Measurements from ENCODE around the gene XYLT1. TPM values are rescaled to one million over a fixed set of nuclear protein-coding genes. Genes with fewer than 3 reads are reported as not detected.

Gene XYLT1
- total RNA-seq, 1 experiment from 2014 or later, result 14.5 TPM

DNA sequence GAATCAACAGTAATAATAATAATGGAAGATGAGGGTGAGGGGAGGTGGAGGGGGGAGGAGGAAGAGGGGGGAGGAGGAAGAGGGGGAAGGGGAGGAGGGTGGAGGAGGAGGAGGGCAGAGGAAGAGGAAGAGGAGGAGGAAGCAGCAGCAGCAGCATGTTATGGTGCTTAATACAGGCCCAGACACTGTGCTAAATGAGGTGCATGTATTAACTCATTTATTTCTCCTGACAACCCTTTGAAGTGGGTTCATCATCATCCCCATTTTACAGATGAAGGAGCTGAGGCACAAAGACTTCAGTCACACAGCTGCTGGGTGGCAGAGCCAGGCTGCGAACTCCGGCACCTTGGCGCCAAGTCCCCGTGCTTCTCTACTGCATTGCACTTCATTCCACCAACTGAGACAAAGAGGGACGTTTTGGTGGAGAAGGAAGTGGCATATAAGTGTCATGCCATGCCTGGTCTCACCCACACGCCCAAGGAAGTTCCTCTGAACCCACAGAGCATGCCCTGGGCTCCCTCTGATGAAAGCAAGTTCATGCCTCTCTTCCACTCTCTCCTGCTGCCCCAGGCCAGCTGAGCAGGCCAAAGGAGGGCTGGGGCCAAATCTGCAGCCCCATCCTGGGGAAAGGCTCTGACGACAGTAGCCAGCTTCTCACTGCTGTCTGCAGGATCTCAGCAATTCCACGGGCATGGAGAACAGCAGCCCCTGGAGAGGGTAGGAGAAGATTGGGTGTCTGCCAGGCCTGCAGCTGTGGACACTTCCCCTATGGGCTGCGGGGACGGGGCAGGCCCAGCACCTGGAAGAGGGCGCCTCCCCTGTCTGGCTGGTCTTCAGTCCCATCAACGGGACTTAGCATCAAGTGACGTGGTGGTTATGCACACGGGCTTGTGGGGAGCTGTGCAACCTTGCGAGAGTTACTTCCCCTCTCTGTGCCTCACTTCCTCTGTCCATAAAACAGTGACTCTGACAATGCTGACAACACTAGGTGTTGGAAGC, 21.8 kb downstream of the XYLT1 start:
- no peak overlapping the region for H2BK5ac ChIP-seq (ENCODE audit: insufficient read length, low read length)
- no peak overlapping the region for H3T11ph ChIP-seq (ENCODE audit: low read length)
- H3K4me1 Mint-ChIP-seq, result peaks cover 32 to 33% of the 10 kb centered on the region in 2 experiments
- no peak overlapping the region for H2BK12ac ChIP-seq (ENCODE audit: insufficient read length, low read depth, low read length)
- H3K79me2 ChIP-seq (ENCODE audit: insufficient read depth, low read length), result no peaks in the 10 kb centered on the region
- H3K27ac Mint-ChIP-seq, result peak overlapping the region in 2 of 3 experiments; percentile 57 to 80; a peak in 2 of 7 replicates
- no peak overlapping the region for H3K18ac ChIP-seq (ENCODE audit: insufficient read length, low read depth, low read length)
- no peak overlapping the region for H2BK20ac ChIP-seq (ENCODE audit: low read depth, low read length, poor library complexity, severe bottlenecking)
- H2AFZ ChIP-seq (ENCODE audit: low read length), result no peak overlapping the region
- no peak overlapping the region for H2BK15ac ChIP-seq (ENCODE audit: low read depth, low read length)
- H3K4me3 Mint-ChIP-seq, result no peak overlapping the region
- H3K9ac ChIP-seq (ENCODE audit: extremely low read depth, insufficient read length, low read length), result no peak overlapping the region
- no peak overlapping the region for H2BK120ac ChIP-seq (ENCODE audit: low read depth, low read length, poor library complexity, severe bottlenecking)
- H4K5ac ChIP-seq (ENCODE audit: insufficient read length, low read depth, low read length), result no peak overlapping the region
- H3K27me3 ChIP-seq (ENCODE audit: insufficient read depth, low read length), result no peaks in the 10 kb centered on the region
- no peak for DNase-seq
- H3K9me3 Mint-ChIP-seq, result peaks cover 0 to under 1% of the 10 kb centered on the region in 2 experiments; a peak in 1 of 5 replicates
- H3K79me1 ChIP-seq (ENCODE audit: insufficient read depth, low read depth, low read length, poor library complexity, severe bottlenecking), result no peaks in the 10 kb centered on the region
- peaks cover 3 to 5% (median 3%) of the 10 kb centered on the region in 3 experiments; a peak in 5 of 7 replicates for H3K36me3 Mint-ChIP-seq (ENCODE audit: insufficient read depth in 1 of 3, low read depth in 3 of 3)
- H3K27ac ChIP-seq (ENCODE audit: insufficient read length, low read depth, low read length), result no peak overlapping the region
- H3K23me2 ChIP-seq (ENCODE audit: insufficient read length, low read depth, low read length, poor library complexity, severe bottlenecking), result no peaks in the 10 kb centered on the region
- H4K91ac ChIP-seq (ENCODE audit: insufficient read length, low read depth, low read length), result no peak overlapping the region
- no peak overlapping the region for H3K56ac ChIP-seq (ENCODE audit: insufficient read length, low read depth, low read length)
- H3K4me1 ChIP-seq (ENCODE audit: insufficient read depth, low read length), result peaks cover 10% of the 10 kb centered on the region; the same call in 1 of the 2 replicates
- no peak overlapping the region for H4K8ac ChIP-seq (replicated peaks; ENCODE audit: insufficient read length, low read depth, low read length)
- H2AK5ac ChIP-seq (ENCODE audit: insufficient read length, low read length), result no peak overlapping the region
- no peak for TF ChIP-seq CTCF (conservative IDR thresholded peaks at IDR 0.05)
- H3K27me3 Mint-ChIP-seq (ENCODE audit: low read depth), result no peaks in the 10 kb centered on the region
- no peaks in the 10 kb centered on the region for H3K9me3 ChIP-seq (ENCODE audit: control insufficient read depth, low read depth, low read length)
- H3K23ac ChIP-seq (ENCODE audit: insufficient read length, low read depth, low read length), result no peak overlapping the region
- no CpG with 5 or more reads among the region's 15 CpGs for WGBS (ENCODE audit: extremely low coverage, insufficient read length, low lambda C conversion rate)
- H4K20me1 ChIP-seq (ENCODE audit: control insufficient read depth, insufficient read depth, insufficient read length), result no peaks in the 10 kb centered on the region
- H3K4ac ChIP-seq (ENCODE audit: low read depth, low read length), result no peak overlapping the region
- no peak overlapping the region for H3K4me2 ChIP-seq (ENCODE audit: insufficient read depth, insufficient read length, low read length)
- no peak overlapping the region; the same call in 1 of the 2 replicates for H3K14ac ChIP-seq (ENCODE audit: insufficient read depth, low read length)

Measured in H9 (cell line).